KOPT-K1 (cell line): Measurements from ENCODE around the gene PIBF1.
"Not testable (repeated sequence)": the region's sequence is repeated elsewhere in the genome, so short reads cannot be mapped to it uniquely, and the experiment has no call there.

Experiments used
- H3K27ac ChIP-seq: fragments of 200-600 bp; sonication (generic); 2 replicates; pipeline ENCODE4 v1.5.1; 2016; ENCODE audit warnings: antibody characterized with exemption, mild to moderate bottlenecking, low read depth, low read length; ENCODE audit not compliant: poor library complexity, severe bottlenecking
- H3K36me3 ChIP-seq: fragments of 200-600 bp; sonication (generic); 2 replicates; pipeline ENCODE4 v1.5.1; 2017; ENCODE audit warnings: antibody characterized with exemption, mild to moderate bottlenecking, low read length, moderate library complexity; ENCODE audit not compliant: insufficient read depth
- H3K9me3 ChIP-seq: fragments of 200-600 bp; sonication (generic); 2 replicates; pipeline ENCODE4 v1.5.1; 2017; ENCODE audit warnings: antibody characterized with exemption, low read length, mild to moderate bottlenecking; ENCODE audit not compliant: insufficient read depth, poor library complexity, severe bottlenecking

The PIBF1 gene

DNA sequence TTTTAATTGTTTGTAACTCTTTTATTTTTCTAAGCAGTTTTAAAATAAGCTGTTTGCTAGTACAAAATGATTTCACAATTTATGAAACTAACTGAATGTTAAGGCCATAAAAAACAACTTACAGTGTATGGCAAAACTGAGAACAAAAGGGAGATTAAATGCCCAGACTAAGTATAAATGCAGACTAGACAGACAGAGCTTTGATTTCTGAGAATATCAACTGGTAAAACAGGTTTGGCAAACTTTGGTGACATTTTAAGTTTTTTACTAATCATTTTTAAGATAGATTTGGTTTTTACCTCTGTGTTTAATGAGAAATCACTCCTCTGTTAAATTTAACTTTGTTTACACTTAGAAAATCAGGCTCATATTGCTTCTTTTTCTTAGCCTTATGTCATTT is 149.4 kb downstream of the PIBF1 start:
- Histone ChIP-seq H3K27ac (no peak overlapping the region), H3K36me3 (peaks cover 46% of the 10 kb centered on the region), H3K9me3 (no peaks in the 10 kb centered on the region)

- H3K36me3 ChIP-seq, result peaks cover 38% of the 10 kb centered on the region
- no peak overlapping the region for H3K27ac ChIP-seq
- no peaks in the 10 kb centered on the region for H3K9me3 ChIP-seq
Observed at GRCh38 chr13:72932250-72932649, 150.3 kb downstream of the PIBF1 start.

DNA sequence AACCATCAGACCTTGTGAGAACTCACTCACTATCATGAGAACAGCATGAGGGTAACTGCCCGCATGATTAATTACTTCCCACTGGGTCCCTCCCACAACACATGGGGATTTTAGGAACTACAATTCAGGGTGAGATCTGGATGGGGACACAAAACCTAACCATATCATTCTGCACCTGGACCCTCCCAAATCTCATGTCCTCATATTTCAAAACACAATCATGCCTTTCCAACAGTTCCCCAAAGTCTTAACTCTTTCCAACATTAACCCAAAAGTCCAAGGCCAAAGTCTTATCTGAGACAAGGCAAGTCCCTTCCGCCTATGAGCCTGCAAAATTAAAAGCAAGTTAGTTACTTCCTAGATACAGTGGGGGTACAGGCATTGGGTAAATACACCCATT is 164.3 kb downstream of the PIBF1 start:
- not testable (repeated sequence) for H3K9me3 ChIP-seq, H3K27ac ChIP-seq
- H3K36me3 ChIP-seq, result peaks cover 54% of the 10 kb centered on the region

- no peak overlapping the region for H3K27ac ChIP-seq
- peaks cover 37% of the 10 kb centered on the region for H3K36me3 ChIP-seq
- H3K9me3 ChIP-seq, result no peaks in the 10 kb centered on the region
Observed at GRCh38 chr13:72952529-72953141, 170.7 kb downstream of the PIBF1 start.

DNA sequence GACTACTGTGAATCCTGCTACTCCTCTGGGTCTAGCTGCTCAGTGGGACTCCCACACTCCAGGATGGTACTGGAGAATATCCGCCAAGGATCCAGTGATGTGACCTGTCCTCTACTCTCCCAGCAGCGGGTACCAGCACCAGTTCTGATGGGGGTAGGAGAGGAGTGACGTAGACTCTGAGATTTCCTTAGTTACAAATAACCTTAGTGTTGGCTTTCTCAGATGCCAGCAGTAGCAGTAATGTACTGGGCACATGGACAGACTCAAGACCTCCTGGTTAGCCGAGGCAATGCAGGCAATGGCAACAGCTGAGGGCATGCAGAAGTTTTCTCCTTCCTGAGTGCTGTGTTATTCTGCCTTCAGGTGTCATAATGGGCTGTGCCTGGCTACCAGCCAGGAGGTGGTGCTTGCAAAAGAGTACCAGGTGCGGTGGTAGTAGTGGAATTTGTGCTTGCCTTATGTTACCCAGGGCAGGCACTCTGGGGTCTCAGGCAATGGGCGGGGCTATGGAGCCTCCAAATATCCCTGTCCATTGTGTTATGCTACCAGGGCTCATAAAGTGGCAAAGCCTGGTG is 171.5 kb downstream of the PIBF1 start:
- peaks cover 33% of the 10 kb centered on the region for H3K36me3 ChIP-seq
- H3K27ac ChIP-seq, result no peak overlapping the region
- H3K9me3 ChIP-seq, result no peaks in the 10 kb centered on the region

DNA sequence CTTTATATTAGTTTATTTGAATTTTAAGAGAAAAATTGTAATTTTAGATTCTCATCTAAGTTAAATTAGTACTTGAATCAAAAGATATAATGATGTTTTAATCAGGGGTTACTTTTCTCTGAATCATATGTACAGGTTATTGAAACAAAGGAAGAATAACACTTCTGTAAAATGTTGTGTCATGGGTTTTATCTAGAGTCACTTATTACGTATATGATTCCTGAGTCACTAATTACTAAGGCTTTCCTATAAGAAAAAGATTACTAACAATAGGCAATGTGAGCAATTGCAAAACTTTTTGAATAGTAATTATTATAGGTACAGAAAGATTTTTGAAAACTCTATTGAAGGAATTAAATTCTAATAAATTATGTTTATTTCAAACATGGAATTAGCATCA is 177.7 kb downstream of the PIBF1 start:
- H3K9me3 ChIP-seq, result no peaks in the 10 kb centered on the region
- H3K27ac ChIP-seq, result no peak overlapping the region
- peaks cover 24% of the 10 kb centered on the region for H3K36me3 ChIP-seq

DNA sequence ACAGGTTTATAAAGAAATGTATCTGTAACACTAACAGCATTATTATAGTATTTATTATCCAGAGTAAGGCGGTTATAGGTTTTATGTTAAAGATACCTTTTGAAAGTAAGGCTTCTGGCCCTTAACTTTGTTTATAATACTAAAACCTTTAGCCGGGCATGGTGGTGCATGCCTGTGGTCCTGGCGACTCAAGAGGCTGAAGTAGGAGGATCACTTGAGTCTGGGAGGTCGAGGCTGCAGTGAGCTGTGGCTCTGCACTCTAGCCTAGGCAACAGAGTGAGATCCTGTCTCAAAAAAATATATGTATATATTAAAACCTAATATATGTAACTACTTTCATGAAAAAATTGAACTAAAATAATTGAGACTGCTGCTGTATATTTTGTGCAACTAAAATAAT is 178.2 kb downstream of the PIBF1 start:
- H3K36me3 ChIP-seq, result peaks cover 24% of the 10 kb centered on the region
- no peak overlapping the region for H3K27ac ChIP-seq
- H3K9me3 ChIP-seq, result no peaks in the 10 kb centered on the region

DNA sequence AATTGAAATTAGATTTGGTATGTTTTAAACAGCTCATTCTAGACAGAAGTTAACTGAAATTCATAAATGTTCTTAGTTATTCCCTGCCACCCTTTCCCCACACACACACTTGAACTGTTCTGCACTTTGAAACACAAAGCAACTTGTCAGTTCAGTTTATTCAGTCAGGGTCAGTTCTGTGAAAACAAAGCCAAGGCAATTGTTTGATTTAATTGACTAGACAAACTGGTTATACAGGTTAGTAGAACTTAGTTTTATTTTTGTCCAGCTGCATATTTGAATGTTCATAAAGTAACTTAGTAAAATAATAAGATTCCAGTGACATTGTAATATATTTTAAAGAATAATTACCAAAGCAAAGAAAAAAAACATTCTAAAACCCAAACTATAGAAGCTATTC is 178.6 kb downstream of the PIBF1 start:
- H3K36me3 ChIP-seq, result peaks cover 22% of the 10 kb centered on the region
- no peaks in the 10 kb centered on the region for H3K9me3 ChIP-seq
- H3K27ac ChIP-seq, result no peak overlapping the region

DNA sequence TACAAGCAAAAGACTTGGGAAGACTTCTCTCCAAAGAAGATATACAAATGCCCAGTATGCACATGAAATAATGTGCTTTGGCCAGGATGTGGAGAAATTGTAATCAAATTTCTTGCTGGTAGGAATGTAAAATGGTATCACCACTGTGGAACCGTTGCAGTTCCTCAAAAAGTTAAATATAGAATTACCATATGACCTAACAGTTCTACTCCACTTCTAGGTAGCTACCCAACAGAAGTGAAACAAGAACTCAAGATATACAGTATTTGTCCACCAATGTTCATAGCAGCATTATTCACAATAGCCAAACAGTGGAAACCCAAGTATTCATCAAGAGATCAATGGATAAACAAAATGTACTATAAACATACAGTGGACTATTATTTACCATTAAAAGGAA is 181.8 kb downstream of the PIBF1 start:
- no peak overlapping the region for H3K27ac ChIP-seq
- peaks cover 9% of the 10 kb centered on the region for H3K36me3 ChIP-seq
- H3K9me3 ChIP-seq, result no peaks in the 10 kb centered on the region

- peaks cover 20% of the 10 kb centered on the region for H3K36me3 ChIP-seq
- H3K9me3 ChIP-seq, result no peaks in the 10 kb centered on the region
- no peak overlapping the region for H3K27ac ChIP-seq
Observed at GRCh38 chr13:72970301-72970880, 188.5 kb downstream of the PIBF1 start.

DNA sequence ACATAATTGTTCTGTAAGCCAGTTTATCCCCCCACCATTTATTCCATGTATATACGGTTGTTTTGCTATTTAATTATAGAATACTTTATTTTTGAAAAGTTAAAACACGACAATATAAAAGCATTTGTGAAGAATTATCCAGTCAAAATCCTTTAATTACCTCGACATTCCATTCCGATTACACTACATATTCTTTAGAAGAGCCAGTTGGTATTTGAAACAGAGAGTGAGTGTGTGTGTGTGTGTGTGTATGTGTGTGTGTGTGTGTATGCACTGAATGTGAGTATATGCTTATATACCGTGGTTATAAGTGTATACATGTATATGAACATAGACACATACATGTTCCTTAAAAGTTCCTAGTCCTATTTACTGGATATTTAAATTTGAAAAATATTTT is 189.0 kb downstream of the PIBF1 start:
- Histone ChIP-seq H3K9me3 (no peaks in the 10 kb centered on the region), H3K27ac (no peak overlapping the region), H3K36me3 (peaks cover 24% of the 10 kb centered on the region)

- Histone ChIP-seq H3K27ac (no peak overlapping the region), H3K9me3 (no peaks in the 10 kb centered on the region), H3K36me3 (peaks cover 22% of the 10 kb centered on the region)
Observed at GRCh38 chr13:72973234-72973633, 191.3 kb downstream of the PIBF1 start.

- H3K36me3 ChIP-seq, result peaks cover 3% of the 10 kb centered on the region; the same call in 1 of the 2 replicates
- no peak overlapping the region for H3K27ac ChIP-seq
- no peaks in the 10 kb centered on the region for H3K9me3 ChIP-seq
Observed at GRCh38 chr13:72983085-72983768, 201.3 kb downstream of the PIBF1 start.

GRCh38 chr13:72985610-72986009 is 203.7 kb downstream of the PIBF1 start:
- H3K27ac ChIP-seq, result no peak overlapping the region
- H3K9me3 ChIP-seq, result no peaks in the 10 kb centered on the region
- H3K36me3 ChIP-seq, result peaks cover 12% of the 10 kb centered on the region

GRCh38 chr13:72986197-72986596 is 204.3 kb downstream of the PIBF1 start:
- H3K9me3 ChIP-seq, result no peaks in the 10 kb centered on the region
- no peak overlapping the region for H3K27ac ChIP-seq
- H3K36me3 ChIP-seq, result peaks cover 12% of the 10 kb centered on the region
